GM23248 (cell line): Measurements from ENCODE around the gene LEUTX.

Experiments used
- EZH2 ChIP-seq: fragments of 200-600 bp; sonication (generic); IDR thresholded peaks from 2 replicates; pipeline ENCODE4 v1.6.1; 2018; ENCODE audit warnings: antibody characterized with exemption, mild to moderate bottlenecking; ENCODE audit not compliant: insufficient read depth, poor library complexity, severe bottlenecking
- EZH2phosphoT487 ChIP-seq: fragments of 200-600 bp; sonication (generic); IDR thresholded peaks from 2 replicates; pipeline ENCODE4 v1.6.1; 2018; ENCODE audit warnings: antibody characterized with exemption, moderate library complexity, mild to moderate bottlenecking, low read depth; ENCODE audit not compliant: insufficient read depth

DNA sequence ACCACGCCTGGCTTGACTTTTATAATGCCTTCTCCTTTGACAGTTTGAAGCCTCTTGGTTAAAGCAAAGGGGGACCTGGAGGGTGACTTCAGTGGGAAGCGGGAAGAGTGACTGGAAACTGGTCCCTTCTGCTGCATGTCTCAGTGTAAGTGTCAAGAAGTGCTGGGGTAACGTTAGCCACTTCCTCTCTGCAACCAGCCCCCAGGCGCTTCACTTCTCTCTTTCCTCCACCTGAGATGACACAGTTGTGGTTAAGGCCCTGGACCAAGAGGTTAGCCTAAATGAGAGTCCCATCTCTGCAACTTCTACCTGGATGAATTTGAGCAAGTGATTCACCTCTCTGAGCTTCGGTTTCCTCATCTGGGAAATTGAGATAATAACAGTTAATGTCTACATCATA, 16.3 kb downstream of the LEUTX start:
- TF ChIP-seq EZH2phosphoT487 = no peak
- no peak for TF ChIP-seq EZH2
